H1 (cell line): Measurements from ENCODE around the gene KIR2DL1.
"Not testable (repeated sequence)": the region's sequence is repeated elsewhere in the genome, so short reads cannot be mapped to it uniquely, and the experiment has no call there.

Experiments used
- BRCA1 ChIP-seq: IDR thresholded peaks from 2 replicates; pipeline ENCODE4 v1.6.1; 2012; ENCODE audit warnings: low read depth, low read length, improper control_type of control experiment
- CBX8 ChIP-seq: fragments of 300-800, 300-1000 bp; sonication (generic); IDR thresholded peaks from 2 replicates; pipeline ENCODE4 v1.7.1; 2016; ENCODE audit warnings: low read depth, low read length, borderline replicate concordance
- CTCF ChIP-seq, 3 experiments: IDR thresholded peaks; 1 replicate in 2 of 3; 2 replicates in 1 of 3; pipeline versions ENCODE4 v1.5.1 to v1.6.1; 2011; ENCODE audit warnings: low read length in 3 of 3, mild to moderate bottlenecking in 3 of 3, inconsistent platforms in 2 of 3, low read depth in 1 of 3, moderate library complexity in 1 of 3; ENCODE audit not compliant: insufficient read depth in 1 of 3; ENCODE audit errors: control extremely low read depth in 1 of 3
- EGR1 ChIP-seq: IDR thresholded peaks from 2 replicates; pipeline ENCODE4 v1.6.1; 2011; ENCODE audit warnings: low read depth, low read length, borderline replicate concordance
- EZH2 ChIP-seq: fragments of 200-600 bp; sonication (generic); IDR thresholded peaks from 2 replicates; pipeline ENCODE4 v1.7.1; 2012; ENCODE audit warnings: low read depth, mild to moderate bottlenecking, moderate library complexity, low read length, inconsistent platforms; ENCODE audit not compliant: severe bottlenecking
- KDM1A ChIP-seq: fragments of 200-600, 300-600 bp; sonication (generic); IDR thresholded peaks from 2 replicates; pipeline ENCODE4 v1.7.1; 2016; ENCODE audit warnings: mild to moderate bottlenecking, low read length, borderline replicate concordance
- MAX ChIP-seq: IDR thresholded peaks from 2 replicates; pipeline ENCODE4 v1.6.1; 2012; ENCODE audit warnings: inconsistent platforms
- POLR2A ChIP-seq, 2 experiments: IDR thresholded peaks; 1 replicate in 1 of 2; 2 replicates in 1 of 2; pipeline ENCODE4 v1.6.1; 2011; ENCODE audit warnings: low read depth in 2 of 2, low read length in 2 of 2, mild to moderate bottlenecking in 2 of 2; ENCODE audit errors: control extremely low read depth in 1 of 2
- TAF1 ChIP-seq: IDR thresholded peaks from 2 replicates; pipeline ENCODE4 v1.6.1; 2011; ENCODE audit warnings: mild to moderate bottlenecking, low read depth, low read length
- ZNF274 ChIP-seq: IDR thresholded peaks from 2 replicates; pipeline ENCODE4 v1.7.0; 2012; ENCODE audit warnings: low read length, borderline replicate concordance; ENCODE audit errors: extremely low read depth
- TF ChIP-seq, protein P1 (sequence below): IDR thresholded peaks from 2 replicates; pipeline ENCODE4 v1.6.1; 2011; ENCODE audit warnings: low read depth, mild to moderate bottlenecking, low read length; ENCODE audit not compliant: insufficient read depth

DNA sequence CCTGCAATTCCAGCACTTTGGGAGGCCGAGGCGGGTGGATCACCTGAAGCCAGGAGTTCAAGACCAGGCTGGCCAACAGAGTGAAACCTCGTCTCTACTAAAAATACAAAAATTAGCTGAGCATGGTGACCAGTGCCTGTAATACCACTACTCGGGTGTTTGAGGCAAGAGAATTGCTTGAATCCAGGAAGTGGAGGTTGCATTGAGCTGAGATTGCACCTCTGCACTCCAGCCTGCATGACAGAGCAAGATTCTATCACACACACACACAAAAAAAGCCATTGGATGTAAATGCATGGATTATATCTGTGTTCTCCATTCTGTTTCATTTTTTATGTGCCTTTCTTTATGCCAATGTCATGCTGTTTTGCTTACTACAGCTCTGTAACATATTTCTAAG is 54.8 kb downstream of the KIR2DL1 start:
- not testable (repeated sequence) for TF ChIP-seq ZNF274; EZH2; TAF1; CBX8; CTCF (IDR thresholded peaks at IDR 0.05; ENCODE audit: control extremely low read depth in 1 of 3, insufficient read depth in 1 of 3, low read depth in 1 of 3, low read length in 3 of 3); EGR1; KDM1A; BRCA1; POLR2A (IDR thresholded peaks at IDR 0.05; ENCODE audit: control extremely low read depth in 1 of 2, low read depth in 2 of 2, low read length in 2 of 2); MAX
- TF ChIP-seq, protein P1, sequence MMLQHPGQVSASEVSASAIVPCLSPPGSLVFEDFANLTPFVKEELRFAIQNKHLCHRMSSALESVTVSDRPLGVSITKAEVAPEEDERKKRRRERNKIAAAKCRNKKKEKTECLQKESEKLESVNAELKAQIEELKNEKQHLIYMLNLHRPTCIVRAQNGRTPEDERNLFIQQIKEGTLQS: not testable (repeated sequence)
